ENCODE measurements around the gene OR2T3. TPM values are rescaled to one million over a fixed set of nuclear protein-coding genes. Genes with fewer than 3 reads are reported as not detected.

The OR2T3 gene
- total and polyA plus RNA-seq, 12 donors = not detected

DNA sequence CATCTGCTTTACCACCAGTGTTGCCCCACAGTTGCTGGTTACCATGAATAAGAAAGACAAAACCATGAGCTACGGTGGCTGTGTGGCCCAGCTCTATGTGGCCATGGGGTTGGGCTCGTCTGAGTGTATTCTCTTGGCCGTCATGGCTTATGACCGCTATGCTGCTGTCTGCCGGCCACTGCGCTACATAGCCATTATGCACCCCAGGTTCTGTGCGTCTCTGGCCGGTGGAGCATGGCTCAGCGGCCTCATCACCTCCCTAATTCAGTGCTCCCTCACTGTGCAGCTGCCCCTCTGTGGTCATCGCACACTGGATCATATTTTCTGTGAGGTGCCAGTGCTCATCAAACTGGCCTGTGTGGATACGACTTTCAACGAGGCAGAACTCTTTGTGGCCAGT is 48.7 kb downstream of the OR2T3 start:
- no peak overlapping the region for H3K27ac ChIP-seq
- no peak for DNase-seq
- 83 to 87% methylated on average over 12 of the region's 12 CpGs for WGBS, 2 donors
- H3K27me3 ChIP-seq = no peaks in the 10 kb centered on the region
- H3K36me3 ChIP-seq = no peaks in the 10 kb centered on the region
- no peak overlapping the region for H3K4me3 ChIP-seq
- no peak for TF ChIP-seq CTCF (IDR thresholded peaks at IDR 0.05)
- no peak for ATAC-seq
- no peaks in the 10 kb centered on the region for H3K4me1 ChIP-seq
- peaks cover 0 to 22% (median 5%) of the 10 kb centered on the region in 11 donors for H3K9me3 ChIP-seq
- intact Hi-C loops (cut with DNase I) = no loop called here

Other genes starting within 250 kb of the OR2T3 start
- gene OR2M4, start 241.9 kb upstream of the OR2T3 start, total RNA-seq = not detected
- not detected for gene OR2M4, start 241.9 kb upstream of the OR2T3 start, polyA plus RNA-seq
- gene OR2T33, start 195.4 kb upstream of the OR2T3 start, total RNA-seq = not detected
- gene OR2T33, start 195.4 kb upstream of the OR2T3 start, polyA plus RNA-seq = under 1 TPM in 1 of 2 donors, not detected in 1; 0.03 TPM
- gene OR2T12, start 169.9 kb upstream of the OR2T3 start, total RNA-seq = not detected
- gene OR2T12, start 169.9 kb upstream of the OR2T3 start, polyA plus RNA-seq = not detected
- not detected for gene OR2M7, start 148.8 kb upstream of the OR2T3 start, total RNA-seq
- gene OR2M7, start 148.8 kb upstream of the OR2T3 start, polyA plus RNA-seq = not detected
- gene OR14C36, start 124.6 kb upstream of the OR2T3 start, total RNA-seq = not detected
- not detected for gene OR14C36, start 124.6 kb upstream of the OR2T3 start, polyA plus RNA-seq
- gene OR2T4, start 111.7 kb upstream of the OR2T3 start, total RNA-seq = not detected
- not detected for gene OR2T4, start 111.7 kb upstream of the OR2T3 start, polyA plus RNA-seq
- gene OR2T6, start 97.6 kb upstream of the OR2T3 start, total RNA-seq = not detected
- gene OR2T6, start 97.6 kb upstream of the OR2T3 start, polyA plus RNA-seq = not detected
- not detected for gene OR2T1, start 70.3 kb upstream of the OR2T3 start, total RNA-seq
- gene OR2T1, start 70.3 kb upstream of the OR2T3 start, polyA plus RNA-seq = not detected
- gene OR2T2, start 27.7 kb upstream of the OR2T3 start, total RNA-seq = not detected
- gene OR2T2, start 27.7 kb upstream of the OR2T3 start, polyA plus RNA-seq = not detected
- gene OR2T5, start 15.2 kb downstream of the OR2T3 start, total RNA-seq = not detected
- not detected for gene OR2T5, start 15.2 kb downstream of the OR2T3 start, polyA plus RNA-seq
- not detected for gene OR2G6, start 34.7 kb downstream of the OR2T3 start, total RNA-seq
- not detected for gene OR2G6, start 34.7 kb downstream of the OR2T3 start, polyA plus RNA-seq
- gene OR2T29, start 89.4 kb downstream of the OR2T3 start, total RNA-seq = not detected
- not detected for gene OR2T29, start 89.4 kb downstream of the OR2T3 start, polyA plus RNA-seq
- not detected for gene OR2T34, start 101.4 kb downstream of the OR2T3 start, total RNA-seq
- not detected for gene OR2T34, start 101.4 kb downstream of the OR2T3 start, polyA plus RNA-seq
- not detected for gene OR2T10, start 124.3 kb downstream of the OR2T3 start, total RNA-seq
- gene OR2T10, start 124.3 kb downstream of the OR2T3 start, polyA plus RNA-seq = not detected
- not detected for gene OR2T11, start 161.7 kb downstream of the OR2T3 start, total RNA-seq
- not detected for gene OR2T11, start 161.7 kb downstream of the OR2T3 start, polyA plus RNA-seq
- gene OR2T35, start 171.9 kb downstream of the OR2T3 start, total RNA-seq = not detected
- not detected for gene OR2T35, start 171.9 kb downstream of the OR2T3 start, polyA plus RNA-seq
- gene OR2T27, start 182.2 kb downstream of the OR2T3 start, total RNA-seq = not detected
- not detected for gene OR2T27, start 182.2 kb downstream of the OR2T3 start, polyA plus RNA-seq
- not detected for gene OR14I1, start 229.4 kb downstream of the OR2T3 start, total RNA-seq
- not detected for gene OR14I1, start 229.4 kb downstream of the OR2T3 start, polyA plus RNA-seq